Activated CD4-positive, alpha-beta memory T cell treated with anti-CD3 and anti-CD28 coated beads, Interleukin-2, amount 10 ng/mL, durations not matched to agents 7 days and 5 days (primary cell): ENCODE measurements around the gene ANAPC5. TPM values are rescaled to one million over a fixed set of nuclear protein-coding genes. Genes with fewer than 3 reads are reported as not detected.
"Not testable (repeated sequence)": the region's sequence is repeated elsewhere in the genome, so short reads cannot be mapped to it uniquely, and the experiment has no call there.

ENCODE experiments used
- CTCF ChIA-PET: fragments of 350-600 bp; sonication (Branson Sonifier 250); formaldehyde crosslinking; loops from one replicate; lab custom pipeline; 2021; ENCODE audit warnings: antibody characterized with exemption, inconsistent platforms; lab: Charles Lee
- POLR2A ChIA-PET: fragments of 350-600 bp; sonication (Branson Sonifier 250); formaldehyde crosslinking; loops from one replicate; lab custom pipeline; 2021; ENCODE audit warnings: antibody characterized with exemption; lab: Charles Lee
- DNase-seq: peaks from one replicate; pipeline ENCODE4 v3.0.0-alpha.2; 2020
- H3K27ac Mint-ChIP-seq: one replicate; pipeline ENCODE4 v1.8.0; 2021; ENCODE audit warnings: mild to moderate bottlenecking, mixed read lengths
- H3K27me3 Mint-ChIP-seq: one replicate; pipeline ENCODE4 v1.8.0; 2021; ENCODE audit warnings: mixed read lengths
- H3K36me3 Mint-ChIP-seq: one replicate; pipeline ENCODE4 v1.8.0; 2021; ENCODE audit warnings: low read depth, mixed read lengths
- H3K4me1 Mint-ChIP-seq: one replicate; pipeline ENCODE4 v1.8.0; 2021; ENCODE audit warnings: mixed read lengths
- H3K4me3 Mint-ChIP-seq: one replicate; pipeline ENCODE4 v1.8.0; 2021; ENCODE audit warnings: mild to moderate bottlenecking, mixed read lengths
- H3K9me3 Mint-ChIP-seq: one replicate; pipeline ENCODE4 v1.8.0; 2021; ENCODE audit warnings: mixed read lengths
- total RNA-seq, 2 experiments: library from RNA; stranded (reverse); gene quantifications; one replicate each; pipeline ENCODE4 v1.2.3, GENCODE V29; 2021

The ANAPC5 gene
- total RNA-seq, 2 experiments from 2014 or later: 125 to 131 TPM

GRCh38 chr12:121299662-121300061, 52.5 kb downstream of the ANAPC5 start:
- no peak for DNase-seq
- H3K9me3 Mint-ChIP-seq: no peaks in the 10 kb centered on the region
- no peak overlapping the region for H3K4me3 Mint-ChIP-seq
- peaks cover 1% of the 10 kb centered on the region for H3K27me3 Mint-ChIP-seq
- POLR2A ChIA-PET: no interaction called here
- CTCF ChIA-PET: interaction anchor here (1.0 kb wide), 1 partner anchor 143 kb away, joined by 3 read pairs; no protein-coding TSS in a partner anchor
- no peaks in the 10 kb centered on the region for H3K36me3 Mint-ChIP-seq
- H3K4me1 Mint-ChIP-seq: peaks cover 26% of the 10 kb centered on the region
- no peak overlapping the region for H3K27ac Mint-ChIP-seq

GRCh38 chr12:121298411-121298810, 53.8 kb downstream of the ANAPC5 start:
- H3K36me3 Mint-ChIP-seq, H3K27me3 Mint-ChIP-seq, H3K27ac Mint-ChIP-seq, H3K9me3 Mint-ChIP-seq, DNase-seq: not testable (repeated sequence)
- Mint-ChIP-seq H3K4me1 (peaks cover 33% of the 10 kb centered on the region), H3K4me3 (peak overlapping the region; percentile 83)
- POLR2A ChIA-PET: interaction anchor here (1.2 to 3.6 kb wide), 2 partner anchors 8 to 102 kb away, joined by 3 to 23 read pairs; partner anchors contain the start of gene RNF34
- CTCF ChIA-PET: interaction anchor here (0.7 to 1.5 kb wide), 2 partner anchors 8 to 1291 kb away, joined by 3 to 6 read pairs; no protein-coding TSS in a partner anchor

GRCh38 chr12:121297435-121297991, 54.7 kb downstream of the ANAPC5 start:
- Mint-ChIP-seq H3K4me1 (peaks cover 39% of the 10 kb centered on the region), H3K27ac (peak overlapping the region; percentile 69), H3K4me3 (peak overlapping the region; percentile 83), H3K9me3 (no peaks in the 10 kb centered on the region), H3K27me3 (peaks cover 1% of the 10 kb centered on the region), H3K36me3 (peaks cover 2% of the 10 kb centered on the region)
- ChIA-PET POLR2A (interaction anchor here (0.6 to 3.6 kb wide), 6 partner anchors 9 to 610 kb away, joined by 3 to 23 read pairs (median 6); partner anchors contain the start of gene RNF34), CTCF (interaction anchor here (0.7 to 1.5 kb wide), 4 partner anchors 9 to 1290 kb away, joined by 3 to 6 read pairs (median 4); no protein-coding TSS in a partner anchor)
- DNase-seq: peak; percentile 26

DNA sequence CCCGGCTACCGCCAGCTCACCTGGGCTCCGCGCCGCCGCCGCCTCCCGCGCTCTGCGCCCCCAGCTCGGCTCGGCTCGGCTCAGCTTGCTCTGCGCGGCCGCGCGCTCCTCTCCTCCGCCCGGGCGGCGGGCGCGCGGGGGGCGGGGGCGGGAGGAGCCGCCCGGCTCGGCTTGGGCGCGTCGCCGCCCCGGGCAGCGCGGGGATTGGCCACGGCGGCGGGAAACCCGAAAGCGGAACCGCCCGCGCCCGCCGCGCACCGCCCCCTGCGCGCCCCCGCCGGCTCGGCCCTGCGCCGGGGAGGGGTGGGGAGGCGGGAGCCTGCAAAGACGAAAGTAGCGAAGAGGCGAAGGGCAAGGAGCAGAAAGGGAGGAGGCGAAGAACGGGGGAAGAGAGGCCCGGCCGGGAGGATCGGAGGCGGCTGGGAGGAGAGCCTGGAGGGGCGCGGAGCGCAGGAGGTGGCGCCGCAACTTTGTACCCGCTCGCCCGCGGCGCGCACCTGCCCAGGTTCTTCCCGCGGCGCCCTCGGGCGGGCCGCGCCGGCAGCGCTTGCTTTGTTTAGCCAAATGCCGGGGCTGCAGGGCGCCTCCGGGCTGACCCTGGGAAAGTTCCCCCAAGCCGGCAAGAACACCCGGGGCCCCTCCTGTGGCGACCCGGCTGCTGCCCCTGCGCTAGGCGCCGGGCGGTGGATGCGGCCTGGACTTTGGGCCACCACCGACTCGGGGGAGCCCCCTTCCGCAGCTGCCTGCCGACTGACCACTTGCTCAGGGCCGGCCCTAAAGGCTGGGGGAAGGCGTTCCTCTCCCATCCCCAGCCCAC, 55.4 kb downstream of the ANAPC5 start, which contains the start of gene CAMKK2:
Gene CAMKK2, minus strand, starts transcription at position 92 of the 817 bp plus-strand sequence. CDS start 22,183 bp downstream, outside the sequence.
- Mint-ChIP-seq H3K27me3 (peaks cover 1% of the 10 kb centered on the region), H3K36me3 (peaks cover 2% of the 10 kb centered on the region), H3K9me3 (no peaks in the 10 kb centered on the region), H3K4me1 (peaks cover 42% of the 10 kb centered on the region), H3K4me3 (peak within 1 kb of the TSS; percentile 88), H3K27ac (peak within 1 kb of the TSS; percentile 75)
- ChIA-PET POLR2A (interaction anchor here (0.9 to 3.6 kb wide), 6 partner anchors 9 to 248 kb away, joined by 3 to 23 read pairs (median 6); partner anchors contain the start of gene RNF34), CTCF (interaction anchor here (0.6 to 1.5 kb wide), 5 partner anchors 10 to 58 kb away, joined by 3 to 6 read pairs (median 4); no protein-coding TSS in a partner anchor)
- peak; percentile 90 for DNase-seq

- peaks cover 46% of the 10 kb centered on the region for H3K4me1 Mint-ChIP-seq
- DNase-seq: peak; percentile 31
- CTCF ChIA-PET: interaction anchor here (0.5 to 1.2 kb wide), 4 partner anchors 39 to 870 kb away, joined by 3 to 4 read pairs (median 4); partner anchors contain the start of gene ANAPC5
- no peaks in the 10 kb centered on the region for H3K9me3 Mint-ChIP-seq
- H3K27me3 Mint-ChIP-seq: peaks cover 1% of the 10 kb centered on the region
- POLR2A ChIA-PET: interaction anchor here (0.8 to 3.6 kb wide), 6 partner anchors 10 to 248 kb away, joined by 3 to 23 read pairs (median 7); partner anchors contain the start of gene RNF34
- H3K4me3 Mint-ChIP-seq: peak overlapping the region; percentile 88
- H3K27ac Mint-ChIP-seq: peak overlapping the region; percentile 64
- peaks cover 8% of the 10 kb centered on the region for H3K36me3 Mint-ChIP-seq
Observed at GRCh38 chr12:121295746-121296617, 56.2 kb downstream of the ANAPC5 start.

DNA sequence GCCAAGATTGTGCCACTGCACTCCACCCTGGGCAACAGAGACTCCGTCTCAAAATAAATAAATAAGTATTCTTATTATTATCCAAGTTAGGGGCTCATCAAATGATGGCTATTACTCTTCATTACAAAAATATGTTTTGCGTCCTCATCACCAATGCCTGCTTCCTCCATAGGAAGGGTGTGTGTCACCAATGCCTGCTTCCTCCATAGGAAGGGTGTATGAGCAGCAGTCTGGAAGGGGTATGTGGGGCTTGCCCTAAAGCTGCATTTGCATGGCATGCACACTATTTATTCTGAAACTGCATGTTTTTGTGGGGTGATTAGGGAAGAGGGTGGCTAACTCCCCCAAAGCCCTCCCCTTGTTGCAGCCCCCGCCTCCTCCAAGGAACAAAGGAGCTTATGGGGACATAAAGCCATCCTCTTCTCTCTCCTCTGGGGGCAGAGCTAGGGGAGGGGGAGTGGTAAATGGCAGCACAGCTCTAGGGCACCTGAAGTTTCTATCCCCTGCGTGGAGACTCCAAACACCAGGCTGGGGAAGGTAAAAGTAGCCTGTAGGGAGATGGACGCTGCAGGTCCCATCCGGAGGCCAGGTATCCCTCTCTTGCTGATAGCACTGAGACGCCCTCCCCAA, 57.0 kb downstream of the ANAPC5 start:
- DNase-seq: peak; percentile 18
- Mint-ChIP-seq H3K4me1 (peaks cover 43% of the 10 kb centered on the region), H3K9me3 (no peaks in the 10 kb centered on the region), H3K36me3 (peaks cover 9% of the 10 kb centered on the region), H3K4me3 (peak overlapping the region; percentile 88), H3K27me3 (no peaks in the 10 kb centered on the region), H3K27ac (peak overlapping the region; percentile 64)
- ChIA-PET POLR2A (interaction anchor here (0.8 to 3.6 kb wide), 5 partner anchors 9 to 105 kb away, joined by 4 to 23 read pairs (median 10); partner anchors contain the start of gene RNF34), CTCF (interaction anchor here (0.6 kb wide), 1 partner anchor 57 kb away, joined by 3 read pairs; the partner anchor contains the start of gene ANAPC5)

DNA sequence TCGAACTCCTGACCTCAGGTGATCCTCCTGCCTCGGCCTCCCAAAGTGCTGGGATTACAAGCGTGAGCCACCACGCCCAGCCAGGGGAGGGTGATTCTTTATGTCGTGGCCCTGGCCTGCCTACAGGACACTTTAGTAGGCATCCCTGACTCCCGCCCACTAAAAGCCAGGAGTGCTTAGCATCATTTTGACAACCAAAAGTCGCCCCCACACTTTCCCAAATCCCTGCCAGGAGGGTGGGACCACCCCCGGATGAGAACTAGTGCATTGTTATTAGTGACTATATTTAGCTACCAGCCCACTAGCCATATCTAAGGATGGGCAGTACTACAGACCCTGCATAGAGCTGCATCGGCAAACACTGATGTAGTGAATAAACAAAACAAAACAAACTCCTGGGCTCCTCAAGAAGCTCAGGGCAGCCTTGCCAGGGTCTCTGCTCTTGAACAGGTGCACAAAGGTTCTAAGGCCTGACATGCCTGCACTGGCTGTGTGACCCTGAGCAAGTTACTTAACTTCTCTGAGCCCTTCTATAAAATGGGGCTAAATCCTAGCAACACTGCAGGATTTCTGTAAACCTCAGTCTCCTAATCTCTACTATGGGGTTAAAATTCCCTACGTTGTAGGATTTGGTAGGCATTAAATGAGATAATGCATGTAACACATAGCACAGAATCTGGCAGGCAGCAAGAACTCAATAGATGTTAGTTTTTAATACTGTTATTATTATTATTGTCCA, 57.9 kb downstream of the ANAPC5 start:
- Mint-ChIP-seq H3K4me1 (peaks cover 43% of the 10 kb centered on the region), H3K9me3 (no peaks in the 10 kb centered on the region), H3K4me3 (no peak overlapping the region), H3K36me3 (peaks cover 13% of the 10 kb centered on the region), H3K27me3 (no peaks in the 10 kb centered on the region), H3K27ac (no peak overlapping the region)
- no peak for DNase-seq
- ChIA-PET POLR2A (interaction anchor here (3.6 kb wide), 2 partner anchors 70 to 106 kb away, joined by 12 to 23 read pairs; partner anchors contain the start of gene RNF34), CTCF (no interaction called here)

GRCh38 chr12:121293603-121294002, 58.6 kb downstream of the ANAPC5 start:
- no peak overlapping the region for H3K4me3 Mint-ChIP-seq
- peaks cover 13% of the 10 kb centered on the region for H3K36me3 Mint-ChIP-seq
- ChIA-PET POLR2A (no interaction called here), CTCF (no interaction called here)
- H3K9me3 Mint-ChIP-seq: no peaks in the 10 kb centered on the region
- no peaks in the 10 kb centered on the region for H3K27me3 Mint-ChIP-seq
- no peak for DNase-seq
- no peak overlapping the region for H3K27ac Mint-ChIP-seq
- H3K4me1 Mint-ChIP-seq: peaks cover 42% of the 10 kb centered on the region

GRCh38 chr12:121290410-121290809, 61.8 kb downstream of the ANAPC5 start:
- no peak overlapping the region for H3K4me3 Mint-ChIP-seq
- H3K36me3 Mint-ChIP-seq: peaks cover 13% of the 10 kb centered on the region
- H3K9me3 Mint-ChIP-seq: no peaks in the 10 kb centered on the region
- H3K27me3 Mint-ChIP-seq: no peaks in the 10 kb centered on the region
- H3K4me1 Mint-ChIP-seq: peaks cover 37% of the 10 kb centered on the region
- CTCF ChIA-PET: no interaction called here
- DNase-seq: no peak
- POLR2A ChIA-PET: no interaction called here
- H3K27ac Mint-ChIP-seq: no peak overlapping the region

- H3K4me1 Mint-ChIP-seq: peaks cover 33% of the 10 kb centered on the region
- DNase-seq: no peak
- H3K9me3 Mint-ChIP-seq: no peaks in the 10 kb centered on the region
- H3K27ac Mint-ChIP-seq: no peak overlapping the region
- ChIA-PET CTCF (no interaction called here), POLR2A (no interaction called here)
- no peaks in the 10 kb centered on the region for H3K27me3 Mint-ChIP-seq
- H3K4me3 Mint-ChIP-seq: no peak overlapping the region
- H3K36me3 Mint-ChIP-seq: peaks cover 13% of the 10 kb centered on the region
Observed at GRCh38 chr12:121289962-121290361, 62.2 kb downstream of the ANAPC5 start.

- H3K4me1 Mint-ChIP-seq: peaks cover 27% of the 10 kb centered on the region
- ChIA-PET POLR2A (no interaction called here), CTCF (no interaction called here)
- peaks cover 13% of the 10 kb centered on the region for H3K36me3 Mint-ChIP-seq
- no peak overlapping the region for H3K4me3 Mint-ChIP-seq
- H3K27ac Mint-ChIP-seq: no peak overlapping the region
- no peaks in the 10 kb centered on the region for H3K9me3 Mint-ChIP-seq
- DNase-seq: no peak
- H3K27me3 Mint-ChIP-seq: no peaks in the 10 kb centered on the region
Observed at GRCh38 chr12:121288986-121289385, 63.2 kb downstream of the ANAPC5 start.
